H54 (cell line): ENCODE results near the gene GRAMD4.
A peak's percentile ranks its signal among the peaks of the same experiment; 100 is the strongest.

Experiments used
- DNase-seq: peaks from one replicate; pipeline ENCODE4 v3.0.0; 2011; ENCODE audit warnings: low spot score, mixed read lengths; ENCODE audit not compliant: insufficient read length
- FAIRE-seq: peaks from 3 replicates; lab custom pipeline; 2011; peaks lifted over from hg19 to GRCh38; lab: Jason Lieb, UNC
- POLR2A ChIP-seq: IDR thresholded peaks from 2 replicates; pipeline ENCODE4 v1.6.1; 2011; ENCODE audit warnings: low read depth, mild to moderate bottlenecking, low read length

The GRAMD4 gene

GRCh38 chr22:46587492-46588278 lies 32.5 kb upstream of the GRAMD4 start:
- FAIRE-seq (no peak), DNase-seq (no peak)
- TF ChIP-seq POLR2A: no peak

GRCh38 chr22:46588279-46589140 lies 31.7 kb upstream of the GRAMD4 start:
- FAIRE-seq (no peak), DNase-seq (no peak)
- TF ChIP-seq POLR2A: no peak

GRCh38 chr22:46589141-46589748 lies 30.9 kb upstream of the GRAMD4 start:
- FAIRE-seq (no peak), DNase-seq (no peak)
- TF ChIP-seq POLR2A: no peak

GRCh38 chr22:46589871-46590271 lies 30.3 kb upstream of the GRAMD4 start:
- FAIRE-seq: no peak

GRCh38 chr22:46590334-46590733 lies 29.9 kb upstream of the GRAMD4 start:
- FAIRE-seq (no peak), DNase-seq (no peak)
- no peak for TF ChIP-seq POLR2A

More at GRCh38 chr22:46589871-46590271, 30.3 kb upstream of the GRAMD4 start:
- no peak for DNase-seq
- no peak for TF ChIP-seq POLR2A

GRCh38 chr22:46591930-46592329 lies 28.3 kb upstream of the GRAMD4 start:
- TF ChIP-seq POLR2A: no peak
- DNase-seq: no peak
- no peak for FAIRE-seq

- FAIRE-seq: peak; percentile 61
- DNase-seq: peak; percentile 76
- no peak for TF ChIP-seq POLR2A
Observed at GRCh38 chr22:46592390-46592872, 27.8 kb upstream of the GRAMD4 start.

- TF ChIP-seq POLR2A: no peak
- DNase-seq: no peak
- FAIRE-seq: no peak
Observed at GRCh38 chr22:46593211-46593681, 26.9 kb upstream of the GRAMD4 start.

GRCh38 chr22:46593996-46594946 lies 25.9 kb upstream of the GRAMD4 start:
- DNase-seq: no peak
- no peak for FAIRE-seq
- TF ChIP-seq POLR2A: no peak

- FAIRE-seq (no peak), DNase-seq (no peak)
- TF ChIP-seq POLR2A: no peak
Observed at GRCh38 chr22:46594947-46595298, 25.3 kb upstream of the GRAMD4 start.

- TF ChIP-seq POLR2A: no peak
- no peak for DNase-seq
- FAIRE-seq: no peak
Observed at GRCh38 chr22:46595545-46595944, 24.6 kb upstream of the GRAMD4 start.

GRCh38 chr22:46596032-46596441 lies 24.1 kb upstream of the GRAMD4 start:
- no peak for TF ChIP-seq POLR2A
- no peak for FAIRE-seq
- no peak for DNase-seq

- no peak for TF ChIP-seq POLR2A
- DNase-seq (no peak), FAIRE-seq (no peak)
Observed at GRCh38 chr22:46596819-46597218, 23.4 kb upstream of the GRAMD4 start.

- FAIRE-seq: no peak
- no peak for TF ChIP-seq POLR2A
Observed at GRCh38 chr22:46598224-46598623, 22.0 kb upstream of the GRAMD4 start.

More at GRCh38 chr22:46598224-46598623, 22.0 kb upstream of the GRAMD4 start:
- no peak for DNase-seq
